A549 (cell line): ENCODE results near the gene ACKR2. TPM values are rescaled to one million over a fixed set of nuclear protein-coding genes. Genes with fewer than 3 reads are reported as not detected.

Experiments
- ATAC-seq, 2 experiments: fragments of 200-7000 bp in 1 of 2; fragments of >200 bp in 1 of 2; cut with Nextera tagmentation in 1 of 2; cut with Tn5 transposase in 1 of 2; 3 replicates each; pipeline versions ENCODE4 v1.8.0 to v1.9.1; 2018 to 2020; ENCODE audit warnings: mild to moderate bottlenecking in 1 of 2, moderate library complexity in 1 of 2
- CTCF ChIA-PET: fragments of 300-600 bp; sonication (Branson Sonifier 250); formaldehyde crosslinking; extraction: SDS; loops from one replicate; lab custom pipeline; 2021; ENCODE audit warnings: antibody characterized with exemption, inconsistent platforms; lab: Yijun Ruan, JAX
- POLR2A ChIA-PET: fragments of 350-600 bp; formaldehyde crosslinking; extraction: SDS; loops from one replicate; lab custom pipeline; 2021; ENCODE audit warnings: antibody characterized with exemption, inconsistent platforms; lab: Yijun Ruan, JAX
- DNase-seq, 2 experiments: peaks; one replicate each; pipeline versions ENCODE4 v3.0.0 to v3.0.0-alpha.2; 2011 to 2016; ENCODE audit warnings: low read depth in 1 of 2, low spot score in 1 of 2
- FAIRE-seq: peaks from 2 replicates; lab custom pipeline; 2011; peaks lifted over from hg19 to GRCh38; lab: Jason Lieb, UNC
- H3K27ac ChIP-seq, 2 experiments: fragments of >200 bp; sonication (Bioruptor Twin); formaldehyde crosslinking; 3 replicates each; pipeline ENCODE4 v1.5.1; 2016 to 2017
- H3K4me1 ChIP-seq: fragments of >200 bp; sonication (Bioruptor Twin); formaldehyde crosslinking; 3 replicates; pipeline ENCODE4 v1.6.1; 2016
- H3K4me2 ChIP-seq: fragments of >200 bp; sonication (Bioruptor Twin); formaldehyde crosslinking; 3 replicates; pipeline ENCODE4 v1.6.1; 2016
- H3K4me3 ChIP-seq: fragments of >200 bp; sonication (Bioruptor Twin); formaldehyde crosslinking; 3 replicates; pipeline ENCODE4 v1.5.1; 2016
- H3K9me3 ChIP-seq: fragments of >200 bp; sonication (Bioruptor Twin); formaldehyde crosslinking; 3 replicates; pipeline ENCODE4 v1.6.1; 2016
- ATOH8 ChIP-seq: fragments of 250-450 bp; sonication (Bioruptor Pico); IDR thresholded peaks from 2 replicates; pipeline ENCODE4 v1.5.0; 2020; ENCODE audit warnings: low read depth, mild to moderate bottlenecking, moderate library complexity
- BCL3 ChIP-seq: fragments of >200 bp; sonication (Bioruptor Twin); formaldehyde crosslinking; IDR thresholded peaks from 3 replicates; pipeline ENCODE4 v1.6.1; 2016
- CBX8 ChIP-seq: fragments of 200-600 bp; sonication (generic); IDR thresholded peaks from 2 replicates; pipeline ENCODE4 v1.6.1; 2016
- CEBPB ChIP-seq, 2 experiments: fragments of >200 bp in 1 of 2; sonication (Bioruptor Twin) in 1 of 2; formaldehyde crosslinking in 1 of 2; IDR thresholded peaks; 2 replicates each; pipeline ENCODE4 v1.6.1; 2012 to 2016
- CHD4 ChIP-seq: fragments of 200-600 bp; sonication (generic); IDR thresholded peaks from 2 replicates; pipeline ENCODE4 v1.6.1; 2016; ENCODE audit warnings: antibody characterized with exemption, mild to moderate bottlenecking, borderline replicate concordance
- ELK1 ChIP-seq: fragments of 150-350 bp; IDR thresholded peaks from 2 replicates; pipeline ENCODE4 v1.6.1; 2014; ENCODE audit warnings: low read depth, mild to moderate bottlenecking, low read length
- FOSB ChIP-seq: fragments of 250-450 bp; sonication (Bioruptor Pico); IDR thresholded peaks from 2 replicates; pipeline ENCODE4 v1.5.0; 2020; ENCODE audit warnings: mild to moderate bottlenecking, moderate library complexity
- FOSL2 ChIP-seq, 2 experiments: fragments of 450-650 bp in 1 of 2; fragments of >200 bp in 1 of 2; sonication (Bioruptor Twin) in 1 of 2; formaldehyde crosslinking; IDR thresholded peaks; 2 replicates each; pipeline versions ENCODE4 v1.5.0 to v1.6.1; 2016 to 2020; ENCODE audit warnings: mild to moderate bottlenecking in 1 of 2, moderate library complexity in 1 of 2
- HDAC2 ChIP-seq: fragments of 200-600 bp; sonication (generic); IDR thresholded peaks from 2 replicates; pipeline ENCODE4 v1.6.1; 2016
- HES2 ChIP-seq: fragments of >200 bp; sonication (Bioruptor Twin); formaldehyde crosslinking; IDR thresholded peaks from 2 replicates; pipeline ENCODE4 v1.6.1; 2016
- HMGXB4 ChIP-seq: fragments of 250-450 bp; sonication (Bioruptor Pico); IDR thresholded peaks from 2 replicates; pipeline ENCODE4 v1.5.0; 2021; ENCODE audit warnings: mild to moderate bottlenecking, moderate library complexity, borderline replicate concordance
- HOXA7 ChIP-seq: fragments of 250-450 bp; sonication (Bioruptor Pico); IDR thresholded peaks from 2 replicates; pipeline ENCODE4 v1.5.0; 2020; ENCODE audit warnings: mild to moderate bottlenecking, moderate library complexity
- HOXB13 ChIP-seq: fragments of 250-450 bp; sonication (Bioruptor Pico); IDR thresholded peaks from 2 replicates; pipeline ENCODE4 v1.5.0; 2020; ENCODE audit warnings: low read depth, mild to moderate bottlenecking, moderate library complexity
- JUNB ChIP-seq: fragments of >200 bp; sonication (Bioruptor Twin); formaldehyde crosslinking; IDR thresholded peaks from 2 replicates; pipeline ENCODE4 v1.6.1; 2016
- KDM1A ChIP-seq: fragments of 200-600 bp; sonication (generic); IDR thresholded peaks from 2 replicates; pipeline ENCODE4 v1.6.1; 2016; ENCODE audit warnings: low read depth, mild to moderate bottlenecking
- KDM5A ChIP-seq: fragments of 200-600 bp; sonication (generic); IDR thresholded peaks from 2 replicates; pipeline ENCODE4 v1.6.1; 2016; ENCODE audit warnings: antibody characterized with exemption, mild to moderate bottlenecking
- PHF8 ChIP-seq: fragments of 200-600 bp; sonication (generic); IDR thresholded peaks from 2 replicates; pipeline ENCODE4 v1.6.1; 2016; ENCODE audit warnings: low read depth, mild to moderate bottlenecking, antibody characterized with exemption, moderate library complexity, borderline replicate concordance
- RAD21 ChIP-seq, 2 experiments: fragments of >200 bp in 1 of 2; sonication (Bioruptor Twin) in 1 of 2; formaldehyde crosslinking in 1 of 2; IDR thresholded peaks in 1 of 2; conservative IDR thresholded peaks in 1 of 2; 2 replicates in 1 of 2; 3 replicates in 1 of 2; pipeline ENCODE4 v1.6.1; 2012 to 2018; ENCODE audit warnings: inconsistent platforms in 1 of 2
- RCOR1 ChIP-seq: fragments of 150-350 bp; IDR thresholded peaks from 2 replicates; pipeline ENCODE4 v1.6.1; 2014; ENCODE audit warnings: antibody characterized with exemption, low read length, low read depth
- RFX5 ChIP-seq: fragments of 450-650 bp; IDR thresholded peaks from 2 replicates; pipeline ENCODE4 v1.7.1; 2014; ENCODE audit warnings: antibody characterized with exemption, mild to moderate bottlenecking, moderate library complexity
- RNF2 ChIP-seq: fragments of 200-600 bp; sonication (generic); IDR thresholded peaks from 2 replicates; pipeline ENCODE4 v1.6.1; 2016; ENCODE audit warnings: low read depth, mild to moderate bottlenecking, antibody characterized with exemption, moderate library complexity, borderline replicate concordance
- ZC3H11A ChIP-seq: fragments of 450-650 bp; IDR thresholded peaks from 2 replicates; pipeline ENCODE4 v1.6.1; 2014; ENCODE audit warnings: antibody characterized with exemption, mild to moderate bottlenecking
- WGBS: methylation state at CpG from one replicate; pipeline ENCODE4 v1.1.6; 2017; ENCODE audit errors: missing lambda C conversion rate; 5-methylcytosine and 5-hydroxymethylcytosine counted together
- polyA plus RNA-seq, 4 experiments: library from polyadenylated mRNA; depleted of rRNA in 3 of 4; stranded (reverse); fragments of >200 nt; fragmentation: RNase III in 1 of 4; extraction: RNeasy Plus Mini Kit Qiagen cat#74134 plus additional on column Dnase treatment in 1 of 4; gene quantifications; 2 replicates in 3 of 4; 3 replicates in 1 of 4; pipeline ENCODE4 v1.2.3, GENCODE V29; 2011 to 2017

Gene ACKR2
- polyA plus RNA-seq, 2 of the 4 experiments (the other 2 are of a cell fraction), result 0.06 TPM; not detected in 1

- H3K4me2 ChIP-seq, result no peak overlapping the region
- no peak for DNase-seq
- ChIA-PET CTCF (no interaction called here), POLR2A (no interaction called here)
- 74% methylated on average over 3 of the region's 3 CpGs for WGBS
- no peak overlapping the region for H3K4me3 ChIP-seq
- FAIRE-seq, result no peak
- TF ChIP-seq RNF2 (no peak), HMGXB4 (CRISPR knock-in tag) (no peak), BCL3 (no peak), RCOR1 (no peak), JUNB (no peak), ELK1 (no peak), HES2 (no peak), ATOH8 (no peak), CBX8 (no peak), PHF8 (no peak), ZC3H11A (no peak), FOSL2 (IDR thresholded peaks at IDR 0.05) (no peak), FOSL2 (CRISPR knock-in tag; IDR thresholded peaks at IDR 0.05) (no peak), KDM5A (no peak), CEBPB (IDR thresholded peaks at IDR 0.05) (no peak), FOSB (CRISPR knock-in tag) (no peak), KDM1A (no peak), CHD4 (no peak), RFX5 (no peak)
- ATAC-seq, result no peak
- no peak overlapping the region for H3K27ac ChIP-seq
- no peaks in the 10 kb centered on the region for H3K4me1 ChIP-seq
- H3K9me3 ChIP-seq, result no peaks in the 10 kb centered on the region
Observed at GRCh38 chr3:42887084-42887483, 77.8 kb downstream of the ACKR2 start.

- 100% methylated on average over 2 of the region's 2 CpGs for WGBS
- H3K27ac ChIP-seq, result no peak overlapping the region
- H3K4me3 ChIP-seq, result no peak overlapping the region
- no peaks in the 10 kb centered on the region for H3K9me3 ChIP-seq
- no peak overlapping the region for H3K4me2 ChIP-seq
- no peak for TF ChIP-seq RNF2
- no peaks in the 10 kb centered on the region for H3K4me1 ChIP-seq
- POLR2A ChIA-PET, result no interaction called here
- no peak for ATAC-seq
- no peak for FAIRE-seq
- CTCF ChIA-PET, result interaction anchor here (0.7 to 1.8 kb wide), 2 partner anchors 10 to 490 kb away, joined by 3 to 11 read pairs; no protein-coding TSS in a partner anchor
- DNase-seq, result no peak
Observed at GRCh38 chr3:42891042-42891441, 81.8 kb downstream of the ACKR2 start.

GRCh38 chr3:42892169-42892568 is 82.9 kb downstream of the ACKR2 start:
- ATAC-seq (no peak), DNase-seq (no peak), FAIRE-seq (no peak)
- Histone ChIP-seq H3K9me3 (no peaks in the 10 kb centered on the region), H3K4me3 (no peak overlapping the region), H3K27ac (no peak overlapping the region), H3K4me1 (no peaks in the 10 kb centered on the region), H3K4me2 (no peak overlapping the region)
- TF ChIP-seq HDAC2, result no peak
- TF ChIP-seq RAD21 (conservative IDR thresholded peaks at IDR 0.05 in 1 of 2, IDR thresholded peaks at IDR 0.05 in 1 of 2), result no peak
- no peak for TF ChIP-seq ELK1
- TF ChIP-seq HES2, result no peak
- TF ChIP-seq ATOH8, result no peak
- TF ChIP-seq RFX5, result no peak
- TF ChIP-seq HOXB13, result no peak
- no peak for TF ChIP-seq HOXA7 (CRISPR knock-in tag)
- POLR2A ChIA-PET, result no interaction called here
- WGBS, result 57% methylated on average over 1 of the region's 1 CpG
- CTCF ChIA-PET, result no interaction called here
